Uterus (tissue), 2 donors: ENCODE data around the gene MAML2.

Experiments used
- CTCF ChIP-seq, 4 experiments: fragments of 200-600 bp in 2 of 4; fragments of 450-650 bp in 2 of 4; sonication (generic) in 2 of 4; IDR thresholded peaks; one replicate each; pipeline ENCODE4 v1.5.1; 2016 to 2019; ENCODE audit warnings: antibody characterized with exemption in 4 of 4, mild to moderate bottlenecking in 2 of 4, moderate library complexity in 1 of 4
- POLR2A ChIP-seq, 2 donors: fragments of 450-650 bp; IDR thresholded peaks; one replicate each; pipeline ENCODE4 v1.6.1; 2016; ENCODE audit warnings: antibody characterized with exemption in 2 of 2, mild to moderate bottlenecking in 1 of 2, moderate library complexity in 1 of 2

- TF ChIP-seq CTCF (IDR thresholded peaks at IDR 0.05) = no peak
- no peak for TF ChIP-seq POLR2A (IDR thresholded peaks at IDR 0.05)
Observed at GRCh38 chr11:96158126-96158525, 184.9 kb downstream of the MAML2 start.
